Large intestine (tissue), 3 donors: ENCODE measurements around the gene PRIMA1. TPM values are rescaled to one million over a fixed set of nuclear protein-coding genes. Genes with fewer than 3 reads are reported as not detected.

Experiments
- DNase-seq, 2 donors: peaks; one replicate each; pipeline versions ENCODE4 v3.0.0 to v3.0.0-alpha.2; 2013
- H3K27ac ChIP-seq: one replicate; pipeline ENCODE4 v1.5.1; 2013; ENCODE audit warnings: low read length
- H3K27me3 ChIP-seq: 2 replicates; pipeline ENCODE4 v1.6.1; 2013; ENCODE audit warnings: low read length; ENCODE audit not compliant: control insufficient read depth, insufficient read depth
- H3K36me3 ChIP-seq: 2 replicates; pipeline ENCODE4 v1.6.1; 2013; ENCODE audit warnings: low read length; ENCODE audit not compliant: control insufficient read depth, insufficient read depth
- H3K4me1 ChIP-seq: one replicate; pipeline ENCODE4 v1.6.1; 2013; ENCODE audit warnings: low read length; ENCODE audit not compliant: control insufficient read depth, insufficient read depth
- H3K4me3 ChIP-seq: one replicate; pipeline ENCODE4 v1.5.1; 2013; ENCODE audit warnings: low read length
- H3K9me3 ChIP-seq: one replicate; pipeline ENCODE4 v1.6.1; 2013; ENCODE audit warnings: mild to moderate bottlenecking, low read depth, low read length, moderate library complexity; ENCODE audit not compliant: control insufficient read depth
- WGBS: methylation state at CpG from one replicate; pipeline ENCODE4 v1.1.5; 2013; ENCODE audit warnings: low lambda C conversion rate; ENCODE audit not compliant: insufficient coverage; 5-methylcytosine and 5-hydroxymethylcytosine counted together
- polyA plus RNA-seq: library from polyadenylated mRNA; unstranded; fragments of 120-200 nt; gene quantifications from one replicate; pipeline ENCODE4 v1.2.1, GENCODE V29; 2013

PRIMA1 gene
- polyA plus RNA-seq, 1 donor = 9.2 TPM

DNA sequence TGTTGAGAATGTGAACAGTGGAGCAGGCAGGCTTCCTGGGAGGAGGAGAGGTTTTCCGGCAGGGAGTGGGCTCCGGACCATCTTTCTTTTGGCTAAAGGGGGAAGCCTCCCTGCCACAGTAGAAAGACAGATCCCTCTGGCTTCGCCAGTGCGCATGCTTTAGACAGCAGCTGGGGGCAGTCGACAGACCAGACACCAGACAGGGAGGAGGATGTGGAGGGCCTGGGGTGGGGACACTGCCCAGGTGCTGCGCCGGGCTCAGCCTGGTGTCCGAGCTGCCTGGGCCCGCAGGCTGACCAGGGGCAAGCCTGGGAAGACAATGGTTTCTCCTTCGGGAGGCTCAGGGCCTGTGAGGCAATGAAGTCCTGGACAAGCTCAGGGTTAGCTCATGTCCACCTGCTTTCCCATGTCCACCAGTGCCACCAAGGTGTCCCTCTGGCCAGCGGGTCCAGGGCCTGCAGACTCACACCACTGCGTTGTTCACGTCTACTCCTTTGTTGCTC, 67.3 kb downstream of the PRIMA1 start:
- no peak overlapping the region for H3K27ac ChIP-seq

DNA sequence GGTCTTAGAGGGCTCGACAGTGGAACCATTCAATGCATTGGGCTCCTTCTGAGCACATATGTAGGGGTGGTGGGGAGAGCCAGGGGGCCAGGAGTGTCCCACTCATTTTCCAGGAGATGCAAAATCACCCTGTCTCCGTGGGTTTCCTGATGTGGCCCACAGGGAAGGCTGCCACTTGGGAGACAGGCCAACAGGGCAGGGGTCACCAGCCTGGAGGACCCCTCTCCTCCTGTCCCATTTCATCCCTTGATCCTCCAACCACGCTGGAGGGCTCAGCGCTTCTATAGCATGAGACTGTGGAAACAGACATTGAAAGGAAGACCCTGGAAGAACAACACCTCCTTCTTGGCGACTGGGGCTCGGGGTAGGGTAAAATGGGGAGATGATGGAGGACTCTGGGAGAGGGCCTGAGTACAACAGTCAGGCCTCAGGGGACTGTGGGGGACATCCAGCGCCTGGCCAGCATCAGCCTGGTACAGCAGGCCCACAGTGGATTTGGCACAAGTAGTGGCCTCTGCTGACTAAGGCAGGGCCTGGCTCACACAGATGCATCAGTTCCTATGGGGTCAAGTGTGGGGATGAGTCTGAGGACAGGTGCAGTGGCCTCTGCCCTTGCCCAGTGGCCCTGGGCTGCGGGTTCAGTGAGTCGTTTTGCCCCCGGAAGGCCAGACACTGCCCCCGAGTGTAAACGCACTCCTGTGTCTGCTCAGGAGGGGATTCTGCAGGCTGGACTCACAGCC, 68.0 kb downstream of the PRIMA1 start:
- WGBS = no CpG with 5 or more reads among the region's 12 CpGs
- Histone ChIP-seq H3K36me3 (no peaks in the 10 kb centered on the region), H3K27ac (no peak overlapping the region), H3K27me3 (no peaks in the 10 kb centered on the region), H3K4me1 (no peaks in the 10 kb centered on the region), H3K4me3 (no peak overlapping the region), H3K9me3 (no peaks in the 10 kb centered on the region)
- DNase-seq = no peak

More for the DNA sequence above, 67.3 kb downstream of the PRIMA1 start:
- DNase-seq = no peak
- Histone ChIP-seq H3K9me3 (no peaks in the 10 kb centered on the region), H3K27me3 (no peaks in the 10 kb centered on the region), H3K36me3 (no peaks in the 10 kb centered on the region), H3K4me3 (no peak overlapping the region), H3K4me1 (no peaks in the 10 kb centered on the region)
- no CpG with 5 or more reads among the region's 13 CpGs for WGBS

DNA sequence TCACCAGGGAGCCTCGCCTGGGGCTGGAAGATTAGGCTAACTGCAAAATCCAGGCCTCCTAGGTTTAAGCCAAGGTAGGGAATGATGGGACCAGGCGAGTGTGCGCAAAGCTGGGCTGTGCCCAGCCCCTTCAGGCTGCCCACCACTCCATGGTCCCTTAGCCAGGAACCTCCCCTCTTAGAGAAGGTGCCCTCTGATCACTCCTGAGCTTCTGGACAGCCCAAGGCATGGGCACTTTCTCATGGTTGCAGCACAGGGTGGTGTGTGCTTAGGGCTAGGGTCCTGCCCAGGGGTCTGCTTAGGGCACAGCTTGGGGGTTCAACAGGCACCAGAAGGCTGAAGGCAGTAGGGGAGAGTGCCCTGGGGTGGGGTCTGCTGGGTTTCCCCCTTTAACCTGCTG, 69.0 kb downstream of the PRIMA1 start:
- WGBS = no CpG with 5 or more reads among the region's 3 CpGs
- H3K36me3 ChIP-seq = no peaks in the 10 kb centered on the region
- no peak for DNase-seq
- no peak overlapping the region for H3K27ac ChIP-seq
- H3K4me3 ChIP-seq = no peak overlapping the region
- no peaks in the 10 kb centered on the region for H3K4me1 ChIP-seq
- no peaks in the 10 kb centered on the region for H3K9me3 ChIP-seq
- H3K27me3 ChIP-seq = no peaks in the 10 kb centered on the region

DNA sequence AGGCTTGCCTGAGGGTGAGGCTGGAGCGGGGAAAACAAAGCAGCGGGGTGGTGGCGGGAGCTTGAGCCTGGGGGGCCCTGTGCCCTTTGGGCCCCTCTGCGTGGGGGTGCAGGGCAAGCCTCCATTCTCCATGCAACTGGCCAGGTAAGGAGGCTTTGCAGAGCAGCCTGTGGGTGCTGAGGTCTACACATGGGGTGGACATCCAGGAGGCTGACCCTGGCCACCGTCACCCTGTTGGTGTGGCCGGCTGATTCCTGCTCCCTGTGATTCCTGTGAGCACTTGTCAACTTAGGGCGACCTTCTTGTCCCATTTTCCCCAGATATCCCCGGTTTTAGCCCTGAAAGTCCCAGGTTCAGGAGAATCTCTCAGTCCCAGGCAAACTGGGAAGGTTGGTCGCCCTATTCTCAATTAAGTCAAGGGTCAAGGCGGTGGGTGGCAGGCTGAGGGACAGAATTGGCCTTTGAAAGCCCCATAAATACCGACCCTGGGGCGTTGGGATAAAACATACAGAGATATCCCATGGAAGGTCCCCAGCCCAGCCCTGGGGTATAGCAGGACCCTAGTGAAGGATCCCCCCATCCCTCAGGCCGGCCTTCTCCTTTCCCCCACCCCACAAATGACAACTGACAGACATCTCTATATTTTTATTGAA, 70.5 kb downstream of the PRIMA1 start:
- no peaks in the 10 kb centered on the region for H3K27me3 ChIP-seq
- WGBS = no CpG with 5 or more reads among the region's 13 CpGs
- no peaks in the 10 kb centered on the region for H3K9me3 ChIP-seq
- H3K36me3 ChIP-seq = no peaks in the 10 kb centered on the region
- no peak overlapping the region for H3K4me3 ChIP-seq
- H3K4me1 ChIP-seq = no peaks in the 10 kb centered on the region
- no peak for DNase-seq
- no peak overlapping the region for H3K27ac ChIP-seq

DNA sequence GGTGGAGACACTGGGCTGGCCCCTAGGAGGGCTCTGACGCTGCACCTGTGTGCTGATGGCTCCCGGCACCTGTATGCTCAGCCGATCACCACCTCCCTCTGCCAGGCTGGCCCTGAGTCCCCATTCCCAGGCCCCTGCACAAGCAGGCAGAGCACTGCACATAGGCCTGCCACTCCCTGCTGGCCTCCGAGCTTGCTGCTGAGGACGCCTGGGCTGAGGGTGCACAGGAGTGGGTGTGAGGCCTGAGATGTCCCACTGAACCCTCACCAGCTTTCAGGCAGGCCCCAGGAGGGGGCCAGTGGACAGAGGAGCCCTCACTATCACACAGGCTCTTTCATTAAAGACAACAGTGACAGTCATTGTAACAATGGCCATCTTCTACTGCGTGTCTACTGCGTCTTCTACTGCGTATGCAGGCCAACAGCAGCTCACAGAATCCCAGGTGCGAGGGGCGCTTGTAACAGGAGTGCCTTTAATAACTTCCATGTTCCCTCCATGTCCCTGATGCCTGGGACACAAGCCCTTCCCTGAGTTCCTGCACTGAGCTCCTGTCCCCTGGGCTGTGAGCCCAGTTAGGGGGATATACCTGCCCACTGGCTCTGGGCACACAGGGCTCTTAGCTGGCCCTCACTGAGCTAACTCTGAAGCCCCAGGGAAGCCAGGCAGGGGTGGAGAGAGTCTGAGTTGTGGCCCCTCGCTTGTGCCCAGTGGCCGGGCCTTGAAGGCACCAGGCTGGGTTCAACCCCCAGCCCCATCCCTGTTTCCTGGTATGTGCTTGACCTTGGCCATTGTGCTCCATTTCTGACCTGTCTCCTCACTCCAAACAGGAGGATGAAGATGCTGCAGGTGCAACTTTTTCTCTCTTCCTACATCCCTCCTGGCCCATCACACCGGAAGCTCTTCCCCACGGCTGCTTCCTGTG, 71.3 kb downstream of the PRIMA1 start:
- no peak for DNase-seq

DNA sequence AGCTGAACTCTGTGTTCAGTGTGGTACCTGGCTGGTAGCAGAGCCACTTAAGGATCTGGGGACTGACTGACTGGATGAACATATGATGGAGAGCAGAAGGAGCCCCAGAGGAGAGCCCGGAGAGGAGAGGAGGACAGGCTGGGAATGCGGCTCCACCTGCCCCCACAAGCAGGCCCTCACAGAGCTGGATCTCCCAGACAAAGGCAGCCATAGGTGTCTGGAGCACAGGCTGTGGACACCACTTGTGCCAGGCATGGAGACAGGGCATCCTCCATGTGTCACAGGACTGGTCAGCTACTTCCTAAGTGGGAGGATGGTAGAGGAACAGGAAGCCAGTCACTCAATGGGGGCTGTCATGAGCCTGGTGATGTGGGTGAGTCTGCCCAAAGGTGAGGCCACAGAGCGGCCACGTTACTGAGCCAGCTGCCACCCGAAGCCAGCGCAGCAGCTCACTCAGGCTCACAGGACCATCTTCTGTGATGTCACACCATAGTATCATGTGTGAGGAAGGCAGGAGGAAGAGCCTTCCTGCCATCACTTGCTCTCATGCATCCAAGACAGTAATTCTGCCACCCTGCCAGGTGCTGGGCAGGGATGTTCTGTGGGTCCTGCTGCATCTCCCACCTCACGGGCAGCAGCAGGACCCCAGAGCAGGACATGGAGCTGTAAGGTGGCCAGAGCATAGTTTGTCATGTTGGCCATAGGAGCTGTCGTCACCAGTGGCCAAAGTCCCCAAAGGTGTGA, 72.1 kb downstream of the PRIMA1 start:
- Histone ChIP-seq H3K27ac (no peak overlapping the region), H3K9me3 (no peaks in the 10 kb centered on the region), H3K36me3 (no peaks in the 10 kb centered on the region), H3K4me1 (no peaks in the 10 kb centered on the region), H3K4me3 (no peak overlapping the region), H3K27me3 (no peaks in the 10 kb centered on the region)
- DNase-seq = no peak
- WGBS = no CpG with 5 or more reads among the region's 8 CpGs

More for the DNA sequence above, 71.3 kb downstream of the PRIMA1 start:
- Histone ChIP-seq H3K4me3 (no peak overlapping the region), H3K36me3 (no peaks in the 10 kb centered on the region), H3K4me1 (no peaks in the 10 kb centered on the region), H3K9me3 (no peaks in the 10 kb centered on the region), H3K27ac (no peak overlapping the region), H3K27me3 (no peaks in the 10 kb centered on the region)
- no CpG with 5 or more reads among the region's 14 CpGs for WGBS

DNA sequence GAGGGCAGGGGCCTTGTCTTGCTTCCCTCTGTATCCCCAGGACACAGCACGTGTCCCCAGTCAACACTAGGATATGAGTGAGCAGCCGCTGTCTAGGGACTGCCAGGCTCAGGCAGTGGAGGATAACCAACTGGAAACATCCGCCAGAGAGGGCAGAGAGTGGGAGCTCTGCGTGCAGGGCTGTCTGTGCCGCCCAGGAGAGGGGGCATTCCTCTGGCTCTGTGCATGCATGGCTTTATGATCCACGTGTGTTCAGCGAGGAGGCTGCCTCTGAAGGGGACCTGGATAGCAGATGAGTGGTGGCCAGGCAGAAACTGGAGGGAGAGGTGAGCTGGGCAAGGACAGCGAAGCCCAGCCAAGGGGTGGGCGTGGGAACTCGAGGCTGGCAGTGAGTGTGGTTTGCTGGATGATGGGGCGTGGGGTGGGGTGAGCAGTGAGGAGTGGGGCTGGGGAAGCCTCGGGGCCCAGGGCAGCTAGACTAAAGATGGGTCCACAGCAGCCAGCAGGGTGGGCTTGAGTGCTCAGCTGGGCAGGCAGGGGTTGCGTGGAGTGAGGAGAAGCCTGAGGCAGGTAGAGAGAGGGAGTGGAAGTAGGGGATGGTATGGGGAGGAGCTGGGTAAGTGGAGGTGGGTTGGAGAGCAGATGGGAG, 72.9 kb downstream of the PRIMA1 start:
- no peaks in the 10 kb centered on the region for H3K4me1 ChIP-seq
- H3K4me3 ChIP-seq = no peak overlapping the region
- WGBS = no CpG with 5 or more reads among the region's 13 CpGs
- DNase-seq = no peak
- no peaks in the 10 kb centered on the region for H3K27me3 ChIP-seq
- H3K27ac ChIP-seq = no peak overlapping the region
- H3K36me3 ChIP-seq = no peaks in the 10 kb centered on the region
- H3K9me3 ChIP-seq = no peaks in the 10 kb centered on the region

DNA sequence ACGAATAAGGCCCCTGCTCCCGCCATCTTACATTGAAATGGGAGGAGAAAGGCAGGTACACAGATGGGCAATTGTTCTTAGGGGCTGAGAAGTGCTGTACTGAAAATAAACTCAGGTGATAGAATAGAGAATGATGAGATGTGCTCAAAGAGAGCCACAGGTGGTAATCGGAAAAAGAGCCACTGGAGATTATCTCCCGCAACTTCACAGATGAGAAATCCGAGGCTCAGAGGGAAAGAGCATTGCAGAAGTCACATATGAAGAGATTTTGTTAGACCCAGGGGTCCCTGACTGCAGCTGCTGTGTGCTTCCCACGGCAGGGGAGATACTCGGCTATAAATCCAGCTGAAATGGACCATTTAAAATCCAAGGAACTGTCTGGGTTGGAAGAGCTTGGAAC, 73.7 kb downstream of the PRIMA1 start:
- 100% methylated on average over 1 of the region's 7 CpGs for WGBS
- Histone ChIP-seq H3K27me3 (no peaks in the 10 kb centered on the region), H3K27ac (no peak overlapping the region), H3K4me1 (no peaks in the 10 kb centered on the region), H3K36me3 (no peaks in the 10 kb centered on the region), H3K9me3 (no peaks in the 10 kb centered on the region), H3K4me3 (no peak overlapping the region)
- DNase-seq = no peak

DNA sequence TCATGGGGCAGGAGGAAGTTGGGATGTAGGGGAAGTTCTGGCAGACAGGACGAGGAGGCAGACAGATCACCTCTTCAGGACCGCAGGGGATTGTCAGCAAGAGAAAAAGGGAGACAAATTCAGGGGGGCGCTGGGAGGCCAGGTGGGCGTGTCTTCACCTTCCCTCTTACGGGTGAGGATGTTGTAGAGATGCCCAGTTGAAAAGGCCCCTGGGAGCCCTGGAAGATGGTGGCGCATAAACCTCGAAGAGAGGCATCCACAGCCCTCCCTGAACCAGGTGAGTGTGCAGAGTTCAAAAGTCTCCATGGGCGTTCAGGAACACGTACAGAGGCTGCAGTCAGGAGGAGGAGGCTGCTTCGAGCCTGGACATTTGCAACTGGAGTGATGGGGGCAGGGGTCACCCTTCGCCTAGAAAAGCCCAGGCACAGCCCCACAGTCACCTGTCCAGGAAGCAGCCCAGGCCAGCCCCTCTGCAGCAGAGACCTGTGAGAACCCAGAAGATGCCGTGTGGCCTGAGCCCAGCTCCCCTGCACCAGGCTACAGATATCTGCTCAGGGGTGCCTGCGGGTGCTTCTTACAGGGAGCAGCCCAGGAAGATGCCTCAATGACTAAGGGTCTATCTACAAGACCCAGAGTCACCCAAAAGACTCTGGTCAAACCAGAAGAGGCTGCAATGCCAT, 74.4 kb downstream of the PRIMA1 start:
- DNase-seq = no peak
- 90% methylated on average over 2 of the region's 13 CpGs for WGBS
- Histone ChIP-seq H3K27me3 (no peaks in the 10 kb centered on the region), H3K27ac (no peak overlapping the region), H3K4me3 (no peak overlapping the region), H3K4me1 (no peaks in the 10 kb centered on the region), H3K36me3 (no peaks in the 10 kb centered on the region), H3K9me3 (no peaks in the 10 kb centered on the region)
